ENCODE results near the gene HERC4.

The HERC4 gene

GRCh38 chr10:68105820-68106219 is 30.7 kb upstream of the HERC4 start:
- no peak for DNase-seq (ENCODE audit: low spot score)
- no peak for TF ChIP-seq CTCF (IDR thresholded peaks at IDR 0.05; ENCODE audit: extremely low read depth, missing control alignments)

- TF ChIP-seq CTCF (IDR thresholded peaks at IDR 0.05; ENCODE audit: extremely low read depth, missing control alignments): no peak
- DNase-seq (ENCODE audit: low spot score): no peak
Measured at GRCh38 chr10:68103901-68104300, 28.8 kb upstream of the HERC4 start.

GRCh38 chr10:68103261-68103878 is 28.3 kb upstream of the HERC4 start:
- DNase-seq (ENCODE audit: low spot score): no peak
- TF ChIP-seq CTCF (IDR thresholded peaks at IDR 0.05; ENCODE audit: extremely low read depth, missing control alignments): no peak

DNA sequence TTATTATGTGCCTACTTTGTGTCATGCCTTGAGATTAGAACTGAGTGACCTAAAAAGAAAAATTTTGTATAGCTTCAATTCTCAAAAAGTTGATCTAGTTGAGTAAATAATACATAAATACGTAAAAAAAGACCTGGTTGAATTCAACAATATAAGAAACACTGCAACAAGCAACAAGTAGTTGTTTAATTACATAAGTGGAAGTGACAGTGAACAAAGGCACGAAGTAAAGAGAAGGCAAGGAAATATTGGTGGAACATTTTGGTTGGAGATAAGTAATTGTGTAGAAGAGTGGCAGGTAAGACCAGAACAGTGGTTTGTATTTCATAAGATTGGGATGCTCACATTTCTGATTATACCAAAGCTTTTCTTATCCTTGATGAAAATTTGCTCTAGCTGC is 26.0 kb upstream of the HERC4 start:
- DNase-seq (ENCODE audit: low spot score): no peak
- no peak for TF ChIP-seq CTCF (IDR thresholded peaks at IDR 0.05; ENCODE audit: extremely low read depth, missing control alignments)

GRCh38 chr10:68099736-68100135 is 24.7 kb upstream of the HERC4 start:
- no peak for DNase-seq (ENCODE audit: low spot score)
- TF ChIP-seq CTCF (IDR thresholded peaks at IDR 0.05; ENCODE audit: extremely low read depth, missing control alignments): no peak

GRCh38 chr10:68096913-68097516 is 21.9 kb upstream of the HERC4 start:
- TF ChIP-seq CTCF (IDR thresholded peaks at IDR 0.05; ENCODE audit: extremely low read depth, missing control alignments): no peak
- no peak for DNase-seq (ENCODE audit: low spot score)

- TF ChIP-seq CTCF (IDR thresholded peaks at IDR 0.05; ENCODE audit: extremely low read depth, missing control alignments): no peak
- DNase-seq (ENCODE audit: low spot score): no peak
Measured at GRCh38 chr10:68095153-68095552, 20.1 kb upstream of the HERC4 start.

Data from GM20000 (cell line).